ENCODE results near the gene RPLP2.

RPLP2 gene

DNA sequence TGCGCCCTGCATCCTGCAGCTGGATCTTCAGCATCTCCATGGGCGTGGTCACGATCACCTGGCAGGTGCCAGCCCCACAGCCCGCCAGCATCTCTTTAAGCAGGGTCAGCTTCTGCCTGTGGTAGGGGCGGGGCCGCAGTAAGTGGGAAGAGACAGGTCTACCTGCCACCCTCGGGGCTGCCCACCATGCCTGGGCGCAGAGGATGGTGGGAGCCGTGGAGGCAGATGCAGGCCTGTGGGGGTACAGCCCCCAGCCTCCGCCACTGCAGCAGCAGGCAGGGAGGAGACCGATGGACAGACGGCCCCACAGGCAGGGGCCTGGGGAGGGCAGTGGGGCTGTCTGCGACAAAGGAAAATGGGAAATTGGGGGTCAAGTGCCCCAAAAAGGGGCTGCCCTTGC lies 16.9 kb upstream of the RPLP2 start:
- no peak for DNase-seq

DNA sequence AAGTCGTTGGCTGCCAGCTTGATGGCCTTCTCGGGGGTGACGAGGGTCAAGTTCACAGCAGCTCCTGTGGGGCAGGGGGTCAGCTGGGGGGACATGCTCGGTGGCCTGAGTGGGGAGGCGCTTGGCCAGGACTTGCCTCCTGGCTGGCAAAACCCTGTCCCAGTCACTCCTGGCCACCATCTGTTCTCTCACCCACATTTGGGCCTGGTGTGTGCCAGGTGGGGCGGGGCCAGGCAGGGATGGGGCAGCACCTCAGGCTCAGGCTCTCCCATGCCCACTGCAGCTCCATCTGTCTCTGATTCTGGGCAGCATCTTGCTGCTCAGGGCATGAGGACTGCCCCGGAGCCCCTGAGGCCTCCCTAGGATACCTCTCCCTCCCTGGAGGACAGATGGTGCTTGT lies 16.2 kb upstream of the RPLP2 start:
- DNase-seq: no peak

DNA sequence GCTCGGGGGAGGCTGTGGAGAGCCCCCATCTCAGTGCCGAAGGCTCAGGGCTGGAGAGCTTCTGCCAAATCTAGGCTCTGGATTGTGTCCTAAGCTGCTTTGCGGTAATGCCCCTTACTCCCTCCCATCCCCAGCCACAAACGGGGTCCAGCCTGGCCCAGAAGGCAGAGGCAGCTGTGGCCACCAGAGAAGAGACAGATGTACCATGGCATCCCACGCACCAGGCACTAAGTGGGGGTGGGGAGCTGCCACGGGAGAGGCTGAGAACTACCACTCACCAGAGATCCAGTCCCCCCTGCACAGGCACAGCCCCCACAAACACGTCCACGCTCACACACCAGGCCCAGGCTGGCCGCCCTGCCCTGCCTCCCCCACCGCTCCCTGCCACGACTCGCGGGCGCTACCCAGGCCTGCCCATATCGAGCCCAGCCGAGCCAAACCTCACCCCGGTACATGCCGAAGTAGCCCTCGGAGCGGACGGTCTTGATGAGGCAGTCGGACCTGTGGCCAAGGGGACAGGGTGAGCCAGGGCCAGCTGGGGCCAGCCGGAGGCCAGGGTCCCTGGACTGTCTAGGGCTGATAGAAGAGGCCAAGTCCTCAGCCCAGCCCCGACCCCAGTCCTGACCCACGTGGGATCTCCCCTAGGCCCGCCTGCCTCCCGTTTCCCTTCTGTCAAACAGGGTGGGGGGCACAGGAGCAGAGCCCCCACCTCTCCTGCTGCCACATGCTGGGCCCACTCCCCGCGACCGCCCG lies 15.6 kb upstream of the RPLP2 start:
- no peak for DNase-seq

DNA sequence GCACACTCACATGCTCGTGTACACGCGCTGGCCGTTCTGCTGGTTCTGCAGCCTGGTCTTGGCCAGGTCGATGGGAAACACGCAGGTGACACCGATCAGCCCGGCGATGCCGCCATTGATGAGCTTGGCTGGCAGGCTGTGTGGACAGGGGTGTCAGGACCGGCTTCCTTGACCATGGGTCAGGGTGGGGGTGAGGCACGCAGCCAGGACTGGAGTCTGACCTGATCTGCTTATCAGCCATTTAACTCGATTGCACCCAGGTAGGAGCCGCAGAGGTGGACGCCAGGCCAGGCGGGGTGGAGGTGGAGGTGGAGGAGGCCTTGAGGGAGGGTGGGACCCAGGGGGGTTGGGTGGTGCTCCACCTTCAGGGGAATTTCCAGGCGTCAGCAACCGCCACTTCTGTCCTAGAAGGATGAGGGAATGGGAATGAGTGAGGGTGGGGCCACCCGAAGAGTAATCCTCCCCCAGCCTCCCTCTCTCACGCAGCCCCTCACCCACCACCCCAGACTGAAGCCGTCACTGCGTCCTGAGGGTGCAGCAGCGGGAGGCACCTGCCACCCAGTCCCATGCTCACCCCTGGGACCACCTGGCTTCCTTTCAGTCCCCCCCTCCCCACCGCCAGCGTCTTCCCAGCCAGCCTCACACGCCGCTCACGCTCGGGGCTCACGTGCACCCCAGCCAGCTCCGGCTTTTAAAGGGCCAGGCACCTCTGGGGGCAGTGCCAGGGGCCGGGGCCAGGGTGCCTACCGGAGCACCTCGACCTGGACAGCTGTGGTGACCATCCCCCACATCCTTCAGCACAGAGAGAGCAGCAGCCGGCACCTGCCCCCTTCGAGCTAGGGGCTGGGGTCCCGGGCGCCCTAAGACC lies 14.8 kb upstream of the RPLP2 start:
- DNase-seq: no peak

DNA sequence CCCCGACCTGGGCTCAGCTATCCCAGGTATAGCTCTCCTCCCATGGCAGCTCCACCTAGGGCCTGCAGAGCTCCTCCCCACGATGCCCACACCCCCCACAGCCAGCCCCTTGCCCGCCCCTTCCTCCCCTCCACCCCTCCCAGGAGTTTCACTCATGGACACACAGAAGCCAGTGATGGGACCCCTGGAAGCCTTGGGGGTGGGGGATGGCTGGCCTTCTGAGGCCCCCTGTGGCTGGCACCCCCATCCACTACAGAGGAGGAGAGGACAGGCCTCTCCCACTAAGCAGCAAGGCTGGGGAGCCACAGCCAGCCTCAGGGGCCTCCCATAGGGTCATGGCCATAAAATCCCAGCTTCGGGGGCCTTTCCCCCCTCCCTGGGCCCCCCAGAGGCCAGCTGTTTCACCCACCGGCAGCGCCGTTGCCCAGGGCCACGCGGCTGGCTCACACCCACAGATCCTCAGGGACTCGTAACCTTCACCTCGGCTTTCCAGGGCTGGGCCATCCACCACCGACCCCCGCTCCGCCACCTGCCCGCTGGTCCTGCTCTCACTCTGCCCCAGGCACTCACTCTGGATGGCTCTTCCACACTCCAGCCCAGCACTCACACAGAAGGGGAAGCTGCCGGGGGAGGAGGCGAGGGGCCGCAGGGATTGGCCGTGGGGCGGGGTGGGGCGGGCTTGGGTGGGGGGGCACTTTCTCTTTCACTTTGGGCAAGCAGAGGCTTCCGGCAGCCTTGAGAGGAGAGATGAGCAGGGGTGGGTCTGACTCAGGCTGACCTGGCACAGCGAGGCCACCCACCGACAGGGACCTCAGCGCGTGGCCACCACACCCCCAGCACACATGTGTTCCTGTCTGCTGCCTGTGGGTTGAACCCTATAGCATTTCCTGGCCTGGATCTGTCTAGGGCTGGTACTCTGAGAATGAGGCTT lies 13.9 kb upstream of the RPLP2 start:
- peak; percentile 72 for DNase-seq

DNA sequence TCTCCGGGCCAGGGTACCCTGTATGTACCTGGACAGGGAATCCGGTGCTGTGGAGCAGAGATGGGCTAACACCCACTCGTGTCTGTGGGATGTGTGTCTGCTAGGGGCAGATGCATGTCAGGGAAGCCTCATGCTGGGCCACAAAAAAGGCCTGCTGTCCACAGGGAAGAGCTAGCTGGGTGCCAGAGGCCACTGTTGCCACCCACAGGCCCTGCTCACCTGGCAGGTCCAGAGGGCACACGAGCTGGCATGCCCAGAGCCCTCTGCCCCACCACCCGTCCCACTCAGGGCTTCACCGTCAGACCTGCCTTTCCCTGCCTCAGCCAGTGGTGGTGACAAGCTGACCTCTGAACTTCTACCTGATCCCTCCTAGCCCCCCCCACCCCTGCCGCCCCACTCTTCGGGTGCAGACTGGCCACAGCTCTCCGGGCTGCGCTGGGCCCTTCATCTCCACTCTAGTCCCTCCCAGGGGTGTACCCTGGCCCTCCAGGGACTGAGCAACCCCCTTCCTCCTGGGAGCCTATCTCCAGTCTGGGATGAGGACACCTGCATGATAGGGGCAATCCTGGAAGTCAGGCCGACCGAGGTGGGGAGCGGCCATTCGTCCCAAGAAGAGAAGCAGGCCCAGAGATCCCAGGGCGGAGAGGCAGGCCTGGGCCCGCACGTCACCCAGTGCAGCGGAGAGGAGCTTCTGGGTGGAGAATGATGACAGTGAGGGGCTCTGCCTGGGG lies 13.0 kb upstream of the RPLP2 start:
- DNase-seq: no peak

DNA sequence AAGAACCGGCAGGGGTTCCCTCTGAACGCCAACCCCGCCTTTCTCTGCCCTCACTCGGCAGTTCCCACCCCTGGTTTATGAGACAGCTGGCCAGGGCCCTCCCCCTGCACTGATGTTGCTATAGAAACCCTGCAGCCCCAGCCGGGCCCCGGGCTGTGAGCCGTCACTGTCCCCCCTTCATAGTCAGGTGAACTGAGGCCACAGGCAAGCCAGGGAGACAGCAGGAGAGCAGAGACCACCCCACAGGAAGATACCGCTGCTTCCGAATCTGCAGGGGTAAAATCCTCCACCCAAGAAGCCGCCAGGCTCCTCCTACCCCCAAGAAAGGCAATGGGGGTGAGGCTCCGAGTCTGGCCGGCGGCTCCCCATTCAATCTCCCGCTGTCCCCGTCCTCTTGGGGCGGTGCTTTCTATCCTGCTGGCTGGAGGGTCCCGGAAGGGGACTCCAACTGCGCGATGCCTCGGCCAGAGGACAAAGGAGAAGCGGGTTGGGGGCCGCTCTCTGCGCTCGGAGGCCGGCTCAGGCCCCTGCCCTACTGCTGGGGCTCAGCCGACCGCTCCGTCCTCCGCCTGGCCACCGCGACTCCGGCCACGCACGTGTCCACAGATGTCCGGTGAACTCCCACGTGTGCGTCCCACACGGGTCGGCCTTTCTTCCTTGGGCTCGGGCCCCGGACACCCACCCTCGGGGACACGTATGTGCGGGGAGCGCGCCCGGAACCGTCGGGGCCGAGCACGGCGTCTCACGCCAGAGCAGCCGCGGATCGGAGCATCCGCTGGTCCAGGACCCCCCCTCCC lies 12.3 kb upstream of the RPLP2 start:
- DNase-seq: peak; percentile 66

DNA sequence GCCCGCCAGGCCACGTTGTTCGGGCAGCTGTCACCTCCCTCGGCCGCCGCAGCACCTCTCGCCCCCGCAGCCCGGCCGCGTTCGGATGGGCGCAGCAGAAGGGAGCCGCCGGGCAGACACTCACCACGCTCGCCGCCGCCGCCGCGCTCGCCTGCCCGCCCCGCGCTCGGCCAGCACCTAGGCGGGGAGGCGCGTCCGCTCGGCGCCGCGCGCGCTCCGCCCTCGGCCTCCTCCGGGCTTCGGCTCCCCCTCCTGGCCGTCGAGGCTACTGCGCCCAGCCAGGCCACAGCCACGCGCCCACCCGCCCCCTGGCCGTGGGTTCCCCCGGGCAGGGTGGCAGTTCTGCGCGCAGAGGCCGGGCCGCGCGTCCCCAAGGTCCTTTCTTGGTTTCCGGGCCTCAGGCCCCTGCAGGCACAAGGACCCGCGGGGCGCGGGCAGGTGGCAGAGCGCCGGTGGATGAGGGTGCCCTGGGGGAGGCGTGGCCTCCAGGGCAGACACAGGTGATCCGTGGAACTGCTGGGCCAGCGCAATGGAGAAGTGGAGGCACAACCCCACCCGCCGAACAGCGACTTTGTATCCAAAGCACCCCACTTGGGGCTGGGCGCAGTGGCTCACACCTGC lies 11.6 kb upstream of the RPLP2 start, which contains the start of gene SLC25A22:
Gene SLC25A22 (minus strand): TSS at position 189 of the 621 bp plus-strand sequence. CDS start 3,275 bp downstream, outside the sequence.
- DNase-seq: peak; percentile 82

DNA sequence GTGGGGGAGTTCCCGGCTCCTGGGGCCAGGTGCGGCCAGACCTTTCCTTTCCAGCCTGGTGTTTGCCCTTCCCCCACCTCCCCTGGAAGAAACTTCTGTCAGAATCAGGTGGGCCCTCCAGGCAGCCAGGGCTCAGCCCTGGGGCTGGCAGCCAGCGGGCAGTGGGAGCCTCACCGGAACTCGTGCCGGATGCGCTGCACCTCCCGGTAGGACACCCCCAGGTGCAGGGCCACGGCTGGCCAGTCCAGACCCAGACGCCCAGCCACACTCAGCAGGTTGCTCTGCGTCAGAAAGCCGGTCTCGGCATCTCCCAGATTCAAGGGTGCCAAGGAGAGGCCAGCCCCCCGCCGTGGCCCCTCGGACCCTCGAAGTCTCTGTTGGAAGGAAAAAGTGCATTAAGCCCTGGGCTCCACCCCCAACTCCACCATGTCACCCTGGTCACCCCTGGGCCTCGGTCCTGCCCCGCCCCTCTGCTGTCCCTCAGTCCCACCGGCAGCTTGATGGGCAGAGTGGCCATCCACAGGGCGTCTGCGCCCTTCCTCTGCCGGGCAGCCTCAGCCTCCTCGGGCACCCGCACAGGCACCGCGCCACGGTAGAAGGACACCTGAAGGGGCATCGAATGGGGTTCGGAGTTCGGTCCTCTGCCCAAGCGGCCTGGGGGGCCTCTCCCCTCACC lies 10.0 kb upstream of the RPLP2 start:
- no peak for DNase-seq

DNA sequence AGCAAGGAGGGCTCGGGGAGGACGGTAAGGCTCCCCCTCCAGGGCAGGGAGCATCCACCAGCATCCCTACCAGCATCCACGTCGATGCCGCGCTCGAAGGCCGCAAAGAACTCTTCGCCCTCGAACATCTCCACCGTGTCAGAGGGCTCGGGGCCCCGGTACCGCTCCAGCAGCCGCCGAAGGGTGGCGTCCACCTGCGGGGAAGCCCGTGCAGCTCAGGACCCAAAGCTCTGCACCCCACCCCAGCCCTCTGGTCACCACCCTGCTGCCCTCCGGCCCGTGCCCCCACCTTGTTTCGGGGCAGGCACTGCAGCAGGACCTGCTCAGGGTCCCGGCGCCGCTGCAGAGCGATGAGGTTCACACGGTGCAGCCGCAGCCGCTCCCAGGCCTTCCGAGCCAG lies 9.3 kb upstream of the RPLP2 start:
- no peak for DNase-seq

DNA sequence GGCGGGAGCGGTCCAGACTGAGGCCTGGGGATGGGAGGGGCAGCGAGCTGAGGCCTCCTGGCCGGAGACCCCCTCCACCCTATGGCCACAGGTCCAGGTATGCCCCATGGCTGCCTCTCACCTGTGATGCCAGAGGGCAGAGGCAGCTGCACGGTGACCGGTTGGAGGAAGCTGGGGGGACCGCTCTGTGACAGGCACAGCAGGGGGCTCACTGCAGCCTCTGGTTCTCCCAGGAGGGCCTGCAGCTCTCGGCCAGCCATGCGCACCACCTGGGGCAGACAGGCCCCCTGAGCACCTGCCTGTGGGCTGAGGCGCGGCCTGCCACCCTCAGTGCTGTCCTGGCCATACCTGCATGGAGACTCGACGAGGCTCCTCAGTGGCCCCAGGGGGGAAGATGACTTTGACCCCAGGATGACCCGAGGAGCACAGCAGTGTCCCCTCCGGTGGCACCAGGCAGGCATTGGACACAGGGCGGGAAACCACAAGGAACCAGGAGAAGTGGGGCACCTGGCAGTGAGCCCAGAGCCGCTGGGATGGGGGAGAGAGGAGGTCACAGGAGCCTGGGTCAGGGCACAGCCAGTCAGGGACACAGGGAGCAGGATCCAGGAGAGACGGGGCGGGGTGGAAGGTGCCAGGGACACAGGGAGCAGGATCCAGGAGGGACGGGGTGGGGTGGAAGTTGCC lies 8.5 kb upstream of the RPLP2 start:
- no peak for DNase-seq

DNA sequence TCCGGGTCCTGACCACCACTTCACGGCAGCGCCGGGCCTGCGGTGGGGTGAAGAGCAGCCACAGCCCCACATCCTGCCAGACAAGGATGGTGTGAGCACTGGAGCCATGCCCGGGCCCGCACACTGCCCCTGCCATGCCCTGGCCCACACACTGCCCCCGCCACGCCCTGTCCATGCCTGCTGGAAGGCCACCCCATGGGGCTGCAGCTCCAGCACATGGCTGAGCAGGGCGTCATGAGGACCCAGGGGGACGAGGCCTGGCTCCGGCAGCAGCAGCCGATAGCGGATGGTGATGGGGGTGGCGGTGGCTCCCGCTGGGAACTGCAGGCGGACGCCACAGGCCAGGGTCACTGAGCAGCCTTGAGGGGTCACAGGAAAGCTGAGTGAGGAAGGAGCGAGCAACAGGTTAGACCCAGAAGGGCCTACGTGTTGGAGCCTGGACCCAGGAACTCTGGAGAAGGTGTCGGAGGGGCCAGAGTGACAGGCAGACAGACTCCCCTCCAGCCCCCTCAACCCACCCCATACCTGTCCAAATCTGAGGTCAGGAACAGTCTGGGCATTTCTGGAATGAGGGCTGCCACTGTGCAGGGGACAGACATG lies 7.6 kb upstream of the RPLP2 start:
- no peak for DNase-seq

DNA sequence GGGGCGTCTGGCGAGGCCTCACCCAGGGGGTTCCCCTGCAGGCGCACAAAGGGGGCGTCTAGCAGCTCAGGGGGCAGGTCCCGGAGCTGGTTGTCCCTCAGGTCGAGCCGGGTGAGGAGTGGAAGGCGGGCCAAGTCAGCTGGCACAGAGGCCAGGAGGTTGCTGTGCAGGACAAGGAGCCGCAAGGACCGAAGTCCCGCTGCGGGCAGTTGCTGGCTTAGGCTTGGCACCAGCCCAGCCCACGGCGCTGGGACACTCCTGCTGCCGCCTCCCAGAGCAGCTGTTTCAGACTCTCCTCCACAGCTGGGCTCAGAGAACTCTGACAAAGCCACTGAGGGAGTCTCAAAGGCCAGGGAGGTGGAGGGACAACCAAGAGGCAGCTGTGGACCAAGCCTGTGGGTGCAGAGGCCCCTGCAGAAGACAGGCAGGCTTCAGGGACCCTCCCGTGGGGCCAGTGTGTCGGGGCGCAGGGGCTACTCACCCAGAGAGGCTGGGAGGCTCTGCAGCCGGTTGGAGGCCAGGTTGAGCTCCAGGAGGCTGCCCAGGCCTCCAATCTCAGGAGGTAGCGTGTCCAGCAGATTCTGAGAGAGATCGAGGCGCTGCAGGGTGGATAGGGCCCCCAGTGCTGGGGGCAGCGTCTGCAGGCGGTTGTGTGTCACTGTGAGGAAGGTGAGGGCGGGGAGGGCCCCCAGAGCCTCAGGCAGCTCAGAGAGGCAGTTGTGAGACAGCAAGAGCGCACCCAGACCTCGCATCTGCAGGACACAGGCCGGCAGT lies 6.9 kb upstream of the RPLP2 start:
- no peak for DNase-seq

DNA sequence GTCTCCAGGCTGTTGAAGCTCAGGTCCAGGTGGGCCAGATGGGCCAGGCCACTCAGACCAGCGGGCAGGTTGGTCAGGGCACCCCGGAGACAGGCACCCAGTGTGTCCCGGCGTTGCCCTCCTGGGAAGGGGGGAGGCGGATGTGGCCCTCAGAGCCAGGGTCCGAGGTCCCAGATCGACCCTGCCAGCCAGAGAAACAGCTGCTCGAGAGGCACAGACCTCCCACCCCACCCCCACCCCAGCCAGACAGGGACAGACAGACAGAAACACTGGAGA lies 6.4 kb upstream of the RPLP2 start:
- DNase-seq: no peak

DNA sequence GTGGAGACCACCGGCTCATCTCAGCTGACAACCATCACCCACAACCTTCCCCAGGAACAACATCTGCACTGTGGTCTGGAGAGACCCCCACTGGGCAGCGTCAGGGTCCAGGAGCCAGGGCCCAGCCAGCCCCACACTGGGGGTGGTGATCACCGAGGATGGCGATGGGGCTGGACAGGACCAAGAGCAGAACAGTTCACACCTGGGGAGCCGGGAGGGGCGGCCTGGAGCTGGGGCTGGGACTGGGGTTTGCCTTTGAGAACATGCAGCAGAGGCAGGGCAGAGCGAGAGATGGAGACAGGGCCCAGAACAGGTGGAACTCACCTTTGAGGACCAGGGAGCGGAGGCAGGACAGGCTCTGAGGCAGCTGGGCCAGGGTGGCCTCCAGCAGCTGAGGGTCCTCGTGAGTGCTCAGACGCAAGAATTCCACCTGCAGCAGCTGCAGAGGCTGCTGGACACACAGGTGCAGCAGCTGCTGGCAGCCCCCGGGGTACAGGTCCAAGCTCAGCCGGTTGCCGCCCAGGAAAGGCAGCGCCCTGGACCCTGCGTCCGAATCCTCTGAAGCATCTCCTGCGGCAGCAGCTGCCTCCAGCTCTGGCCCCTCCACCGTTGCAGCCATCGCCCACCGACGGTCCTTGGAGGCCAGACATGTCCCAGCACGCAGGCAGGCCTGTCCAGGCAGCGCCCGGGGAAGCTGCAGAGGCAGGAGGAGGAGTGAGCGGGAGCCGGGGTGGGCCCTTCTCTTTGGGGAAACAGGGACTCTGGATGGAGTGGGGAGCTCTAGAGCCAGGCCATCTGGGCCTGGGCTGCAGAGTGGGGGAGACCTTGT lies 5.8 kb upstream of the RPLP2 start:
- DNase-seq: no peak

DNA sequence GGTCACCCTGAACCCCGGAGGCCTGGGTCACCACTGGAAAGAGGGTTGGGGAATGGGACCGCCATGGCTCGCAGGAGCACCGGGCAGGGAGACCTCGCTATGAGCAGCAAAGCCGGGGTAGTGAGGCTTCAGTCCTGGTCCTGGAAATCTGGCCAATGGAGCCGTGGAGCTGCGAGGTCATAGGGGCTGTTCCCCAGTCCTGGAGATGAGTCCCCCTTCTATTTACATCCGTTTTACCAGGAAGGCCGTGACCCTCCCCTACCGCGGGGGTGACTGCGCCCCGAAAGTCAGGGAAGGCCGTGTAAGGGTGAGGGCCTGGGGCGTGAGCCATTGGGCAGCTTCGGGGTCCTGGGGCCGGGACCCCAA lies 5.2 kb upstream of the RPLP2 start:
- no peak for DNase-seq

DNA sequence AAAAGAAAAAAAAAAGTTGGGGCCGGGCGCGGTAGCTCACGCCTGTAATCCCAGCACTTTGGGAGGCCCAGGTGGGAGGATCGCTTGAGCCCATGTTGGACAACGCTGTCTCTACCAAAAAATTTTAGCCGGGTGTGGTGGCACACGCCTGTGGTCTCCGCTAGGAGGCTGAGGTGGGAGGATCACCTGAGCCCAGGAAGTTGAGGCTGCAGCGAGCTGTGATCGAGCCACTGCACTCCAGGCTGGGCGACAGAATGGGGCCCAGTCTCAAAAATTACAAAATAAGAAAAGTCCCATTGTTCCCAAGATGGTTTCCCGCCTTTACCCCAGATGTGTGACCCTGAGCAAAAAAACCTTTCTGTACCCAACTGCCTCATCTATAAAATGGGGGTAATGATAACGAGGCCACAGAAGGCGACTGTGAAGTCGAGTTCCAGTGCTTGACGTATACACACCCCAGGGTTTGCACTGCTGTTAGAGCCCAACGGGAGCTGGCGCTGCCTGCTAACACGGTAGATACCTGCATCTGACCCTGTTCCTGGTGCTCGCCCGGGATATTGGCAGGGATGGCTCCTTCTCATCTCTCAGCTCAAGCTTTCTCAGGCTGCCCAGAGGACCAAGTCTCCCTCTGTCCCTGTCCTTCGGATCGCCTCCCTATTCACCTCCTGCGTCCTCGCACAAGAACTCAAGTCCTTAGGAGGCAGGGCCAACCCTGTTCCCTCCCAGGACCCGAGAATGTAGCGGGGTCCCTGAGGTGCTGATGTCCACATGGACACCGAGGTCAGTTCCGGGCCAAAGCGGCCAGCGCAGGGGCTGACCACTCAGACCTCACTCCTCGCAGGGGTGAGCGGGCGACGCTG lies 1.1 kb upstream of the RPLP2 start:
- no peak for DNase-seq

Measured in activated gamma-delta T cell treated with Interleukin-2 at 50 U/mL for 16 hours (primary cell).